Ascending aorta (tissue), 2 donors: ENCODE results near the gene STRBP. TPM values are rescaled to one million over a fixed set of nuclear protein-coding genes. Genes with fewer than 3 reads are reported as not detected.

Experiments
- DNase-seq, 2 donors: peaks; one replicate each; pipeline ENCODE4 v3.0.0-alpha.2; 2019; ENCODE audit warnings: low spot score in 2 of 2
- H3K27ac ChIP-seq, 2 donors: fragments of 200-600 bp; sonication (generic); one replicate each; pipeline ENCODE4 v1.5.1; 2016 to 2017; ENCODE audit warnings: mild to moderate bottlenecking in 1 of 2
- H3K27me3 ChIP-seq: fragments of 200-600 bp; sonication (generic); one replicate; pipeline ENCODE4 v1.5.1; 2017
- H3K36me3 ChIP-seq, 2 donors: fragments of 200-600 bp; sonication (generic); one replicate each; pipeline ENCODE4 v1.5.1; 2016
- H3K4me1 ChIP-seq, 2 donors: fragments of 200-600 bp; sonication (generic); one replicate each; pipeline ENCODE4 v1.5.1; 2016 to 2017; ENCODE audit warnings: mild to moderate bottlenecking in 1 of 2
- H3K4me3 ChIP-seq, 2 donors: fragments of 200-600 bp; sonication (generic); one replicate each; pipeline ENCODE4 v1.5.1; 2016 to 2017; ENCODE audit warnings: mild to moderate bottlenecking in 1 of 2
- H3K9me3 ChIP-seq, 2 donors: fragments of 200-600 bp; sonication (generic); one replicate each; pipeline ENCODE4 v1.5.1; 2016
- CTCF ChIP-seq, 3 experiments: fragments of 200-600 bp in 2 of 3; fragments of 450-650 bp in 1 of 3; sonication (generic) in 2 of 3; IDR thresholded peaks; one replicate each; pipeline ENCODE4 v1.5.1; 2016 to 2019; ENCODE audit warnings: antibody characterized with exemption in 3 of 3, mild to moderate bottlenecking in 1 of 3, moderate library complexity in 1 of 3
- intact Hi-C: fragments of 100-400 bp; cut with DNase I; formaldehyde crosslinking; loops from one replicate; pipeline ENCODE4 v1.15.1; 2023
- total RNA-seq: library from RNA; depleted of rRNA; stranded (reverse); fragments of >200 nt; gene quantifications from one replicate; pipeline ENCODE4 v1.1.0, GENCODE V29; 2016

The STRBP gene
- total RNA-seq, 1 donor from 2014 or later, result 0.43 TPM

GRCh38 chr9:123116036-123116435 is 152.3 kb downstream of the STRBP start:
- H3K9me3 ChIP-seq, result no peaks in the 10 kb centered on the region
- TF ChIP-seq CTCF (IDR thresholded peaks at IDR 0.05), result no peak
- peaks cover 0 to 24% of the 10 kb centered on the region in 2 donors for H3K4me1 ChIP-seq
- no peaks in the 10 kb centered on the region for H3K36me3 ChIP-seq
- no peak overlapping the region for H3K4me3 ChIP-seq
- DNase-seq, result no peak
- H3K27ac ChIP-seq, result no peak overlapping the region
- H3K27me3 ChIP-seq, result no peaks in the 10 kb centered on the region
- intact Hi-C loops, result no loop called here

- no peak overlapping the region for H3K27ac ChIP-seq
- intact Hi-C loops, result no loop called here
- H3K9me3 ChIP-seq, result no peaks in the 10 kb centered on the region
- no peak for DNase-seq
- no peak overlapping the region for H3K4me3 ChIP-seq
- H3K27me3 ChIP-seq, result no peaks in the 10 kb centered on the region
- H3K4me1 ChIP-seq, result peaks cover 0 to 24% of the 10 kb centered on the region in 2 donors
- peaks cover 0 to 5% of the 10 kb centered on the region in 2 donors for H3K36me3 ChIP-seq
- TF ChIP-seq CTCF (IDR thresholded peaks at IDR 0.05), result no peak
Observed at GRCh38 chr9:123115146-123115913, 153.1 kb downstream of the STRBP start.

- Histone ChIP-seq H3K27me3 (no peaks in the 10 kb centered on the region), H3K27ac (no peak overlapping the region), H3K4me1 (peaks cover 0 to 11% of the 10 kb centered on the region in 2 donors), H3K9me3 (no peaks in the 10 kb centered on the region), H3K36me3 (peaks cover 20 to 26% of the 10 kb centered on the region in 2 donors), H3K4me3 (no peak overlapping the region)
- TF ChIP-seq CTCF (IDR thresholded peaks at IDR 0.05), result no peak
- intact Hi-C loops, result no loop called here
- no peak for DNase-seq
Observed at GRCh38 chr9:123113185-123113584, 155.2 kb downstream of the STRBP start.

GRCh38 chr9:123112015-123112975 is 156.1 kb downstream of the STRBP start:
- Histone ChIP-seq H3K4me3 (no peak overlapping the region), H3K27me3 (no peaks in the 10 kb centered on the region), H3K36me3 (peaks cover 29 to 35% of the 10 kb centered on the region in 2 donors), H3K9me3 (no peaks in the 10 kb centered on the region), H3K27ac (no peak overlapping the region), H3K4me1 (peaks cover 0 to 7% of the 10 kb centered on the region in 2 donors)
- no peak for DNase-seq
- TF ChIP-seq CTCF (IDR thresholded peaks at IDR 0.05), result no peak
- intact Hi-C loops, result no loop called here

- Histone ChIP-seq H3K27me3 (no peaks in the 10 kb centered on the region), H3K27ac (no peak overlapping the region), H3K9me3 (no peaks in the 10 kb centered on the region), H3K4me1 (peaks cover 0 to 7% of the 10 kb centered on the region in 2 donors), H3K36me3 (peaks cover 37 to 43% of the 10 kb centered on the region in 2 donors), H3K4me3 (no peak overlapping the region)
- DNase-seq, result no peak
- intact Hi-C loops, result no loop called here
- TF ChIP-seq CTCF (IDR thresholded peaks at IDR 0.05), result no peak
Observed at GRCh38 chr9:123111427-123112014, 156.9 kb downstream of the STRBP start.
